NCI-H146 (cell line): Measurements from ENCODE around the gene S100A14.
A peak's percentile ranks its signal among the peaks of the same experiment; 100 is the strongest.

Experiments used
- DNase-seq: peaks from one replicate; lab custom pipeline; 2025; lab: John Stamatoyannopoulos, UW

Gene S100A14

DNA sequence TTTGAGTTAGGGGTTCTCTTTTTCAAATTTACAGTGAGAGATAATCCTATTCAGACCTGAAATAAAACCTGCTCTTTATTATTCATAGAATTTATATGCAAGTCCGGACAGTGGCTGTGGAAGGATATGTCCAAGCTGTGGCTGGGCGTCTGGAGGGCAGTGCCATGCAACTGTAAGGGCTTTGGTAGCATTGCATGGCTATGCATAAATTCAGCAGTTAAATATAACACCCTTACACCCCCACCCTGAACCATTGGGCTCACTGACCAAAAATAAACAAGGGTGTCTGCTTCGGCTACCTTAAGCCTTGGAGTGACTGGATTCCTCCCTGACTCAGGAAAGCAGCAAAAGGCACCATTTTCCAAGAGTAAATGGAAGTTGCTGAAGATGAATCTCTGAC is 23.2 kb upstream of the S100A14 start:
- DNase-seq, result no peak

DNA sequence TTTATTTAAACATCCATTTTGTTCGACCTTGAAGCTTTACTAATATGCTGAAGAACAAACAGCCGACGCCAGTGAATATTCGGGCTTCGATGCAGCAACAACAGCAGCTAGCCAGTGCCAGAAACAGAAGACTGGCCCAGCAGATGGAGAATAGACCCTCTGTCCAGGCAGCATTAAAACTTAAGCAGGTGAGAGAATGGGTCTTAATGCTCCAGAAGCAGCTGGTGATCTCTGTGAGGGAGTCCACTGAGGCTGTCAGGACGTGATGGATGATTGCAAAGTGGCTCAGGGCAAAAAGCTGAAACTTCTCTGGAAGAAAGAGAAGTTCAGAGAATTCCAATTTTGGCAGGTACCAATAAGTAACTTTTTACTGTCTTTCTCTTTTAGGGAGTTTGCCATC is 22.1 kb upstream of the S100A14 start:
- DNase-seq, result no peak

DNA sequence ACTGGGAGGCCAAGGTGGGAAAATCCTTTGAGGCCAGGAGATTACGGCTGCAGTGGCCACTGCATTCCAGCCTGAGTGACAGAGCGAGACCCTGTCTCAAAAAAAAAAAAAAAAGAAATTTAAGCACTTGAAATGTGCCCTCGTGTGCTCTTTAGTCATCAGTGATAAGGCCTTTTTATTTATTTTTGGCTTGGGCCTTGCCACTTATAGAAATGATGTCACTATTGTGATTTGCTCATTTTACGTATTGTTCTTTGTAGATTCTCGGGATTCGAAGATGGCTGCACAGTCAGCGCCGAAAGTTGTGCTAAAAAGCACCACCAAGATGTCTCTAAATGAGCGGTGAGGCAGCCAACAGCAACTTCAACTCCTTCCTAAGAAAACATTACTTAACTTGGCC is 20.2 kb upstream of the S100A14 start:
- no peak for DNase-seq

DNA sequence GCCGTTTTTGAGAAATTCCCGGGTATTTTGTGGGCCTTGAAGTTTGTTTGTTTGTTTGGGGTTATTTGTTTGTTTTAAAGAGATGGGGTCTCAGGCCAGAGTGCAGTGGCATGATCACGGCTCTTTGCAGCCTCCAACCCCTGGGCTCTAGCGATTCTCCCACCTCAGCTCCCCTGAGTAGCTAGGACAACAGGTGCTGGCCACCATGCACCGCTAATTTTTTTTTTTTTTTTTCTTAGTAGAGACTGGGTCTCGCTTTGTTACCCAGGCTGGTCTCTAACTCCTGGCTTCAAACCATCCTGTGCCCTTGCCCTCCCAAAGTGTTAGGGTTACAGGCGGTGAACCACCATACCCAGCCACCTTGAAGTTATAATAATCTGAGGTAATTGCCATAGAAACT is 19.7 kb upstream of the S100A14 start:
- DNase-seq, result no peak

DNA sequence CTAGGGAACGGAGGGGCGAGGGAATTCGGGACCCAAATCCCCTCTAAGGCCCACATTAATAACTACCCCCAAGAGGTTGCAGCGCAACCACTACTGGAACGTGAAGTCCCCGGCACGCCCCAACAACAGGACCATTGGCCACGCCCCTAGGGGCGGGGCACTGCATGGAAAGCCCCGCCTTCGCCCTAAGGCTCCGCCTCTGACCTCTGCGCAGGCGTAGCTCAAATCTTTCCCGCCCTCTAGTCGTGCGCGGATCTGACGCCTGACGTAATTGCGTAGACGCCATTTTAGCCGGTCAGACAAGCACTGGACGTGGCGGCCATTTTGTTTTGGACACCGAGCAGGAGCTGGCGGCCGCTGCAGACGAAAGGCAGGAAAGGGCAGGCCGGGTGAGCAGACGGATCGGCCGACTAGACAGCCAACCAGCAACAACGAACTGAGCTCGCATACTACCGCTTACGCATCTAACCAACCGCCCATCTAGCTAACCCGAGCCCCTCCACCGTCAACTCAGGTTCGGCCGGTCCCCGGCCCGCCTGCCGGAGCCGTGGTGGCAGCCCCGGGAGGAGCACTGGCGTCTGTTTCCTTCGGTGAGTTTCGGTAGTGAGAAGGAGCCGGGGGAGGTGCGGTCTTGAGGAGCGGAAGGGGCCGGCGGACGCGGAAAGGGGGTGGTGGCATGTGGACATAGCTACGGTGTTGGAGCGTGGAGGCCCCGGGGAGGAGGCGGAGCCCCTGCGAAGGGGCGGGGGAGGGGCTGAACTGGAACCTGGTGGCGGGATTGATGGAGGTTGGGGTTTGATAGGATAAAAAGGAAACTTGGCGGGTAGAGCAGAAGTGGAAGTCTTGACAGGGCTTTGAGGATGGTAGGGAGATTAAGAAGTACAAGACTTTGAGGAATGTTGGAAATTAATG is 17.9 kb upstream of the S100A14 start, which contains the start of gene CHTOP:
CHTOP (plus strand) TSS at position 313 of the 912 bp plus-strand sequence. CDS start 2,523 bp downstream, outside the sequence.
- DNase-seq, result peak; percentile 99

DNA sequence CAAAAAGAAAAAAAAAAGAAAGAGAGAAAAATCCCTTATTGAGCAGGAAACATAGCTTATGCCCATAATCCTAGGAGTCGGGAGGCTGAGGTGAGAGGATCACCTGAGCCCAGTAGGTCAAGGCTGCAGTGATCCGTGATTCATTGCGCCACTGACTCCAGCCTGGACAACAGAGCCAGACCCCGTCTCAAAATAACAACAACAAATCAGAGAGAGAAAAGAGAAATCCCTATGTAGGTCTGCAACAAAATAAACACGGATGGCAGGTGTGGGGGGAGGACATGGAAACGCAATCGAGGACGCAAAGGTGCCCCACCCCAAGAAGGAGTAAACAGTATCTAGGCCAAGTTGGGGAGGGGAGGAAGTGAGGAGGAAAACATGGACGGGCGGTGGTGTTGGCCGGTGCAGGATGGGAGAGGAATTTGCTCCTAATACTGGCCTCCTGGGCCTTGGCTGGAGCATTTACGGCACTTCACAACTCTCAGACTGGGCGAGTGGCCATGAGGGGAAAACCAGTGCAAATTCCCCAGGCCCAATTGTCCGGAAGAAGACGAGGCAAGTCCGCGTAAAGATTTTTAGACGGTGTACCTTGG is 17.1 kb upstream of the S100A14 start:
- DNase-seq, result peak; percentile 71

DNA sequence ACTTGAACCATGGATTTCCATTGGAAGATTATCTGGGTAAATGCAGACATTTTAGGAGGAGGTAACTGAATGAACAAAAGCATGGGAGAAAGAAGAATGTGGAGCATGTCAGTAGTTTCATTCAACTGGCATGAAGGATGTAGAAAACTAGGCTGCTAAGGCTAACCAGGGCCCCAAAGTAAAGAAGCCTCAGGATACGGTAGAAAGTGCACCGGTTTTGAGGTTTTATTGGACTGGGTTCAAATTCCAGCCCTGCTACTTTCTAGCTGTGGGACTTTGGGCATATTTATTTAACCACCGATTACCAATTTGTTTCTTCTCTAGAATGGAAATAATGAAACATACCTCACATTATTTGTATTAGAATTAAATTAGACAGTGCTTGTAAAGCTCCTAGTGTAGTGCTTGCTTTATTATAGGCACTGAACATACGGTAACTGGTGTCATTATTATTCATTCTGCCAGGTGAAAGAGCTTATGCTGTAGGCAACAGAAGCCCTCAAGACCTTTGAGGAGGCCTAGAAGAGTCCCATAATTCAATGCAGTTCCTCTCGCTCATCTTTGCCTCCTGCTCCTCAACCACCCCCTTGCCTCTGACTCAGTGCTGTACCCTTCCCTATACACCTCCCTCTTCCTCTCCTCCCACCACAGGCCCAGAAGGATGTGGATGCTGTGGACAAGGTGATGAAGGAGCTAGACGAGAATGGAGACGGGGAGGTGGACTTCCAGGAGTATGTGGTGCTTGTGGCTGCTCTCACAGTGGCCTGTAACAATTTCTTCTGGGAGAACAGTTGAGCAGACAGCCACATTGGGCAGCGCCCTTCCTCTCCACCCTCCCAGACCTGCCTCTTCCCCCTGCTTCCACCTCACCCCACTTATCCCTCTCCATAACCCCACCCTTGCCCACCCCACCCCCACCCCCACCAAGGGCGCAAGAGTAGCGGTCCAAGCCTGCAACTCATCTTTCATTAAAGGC is 15.2 kb upstream of the S100A14 start:
- DNase-seq, result no peak

DNA sequence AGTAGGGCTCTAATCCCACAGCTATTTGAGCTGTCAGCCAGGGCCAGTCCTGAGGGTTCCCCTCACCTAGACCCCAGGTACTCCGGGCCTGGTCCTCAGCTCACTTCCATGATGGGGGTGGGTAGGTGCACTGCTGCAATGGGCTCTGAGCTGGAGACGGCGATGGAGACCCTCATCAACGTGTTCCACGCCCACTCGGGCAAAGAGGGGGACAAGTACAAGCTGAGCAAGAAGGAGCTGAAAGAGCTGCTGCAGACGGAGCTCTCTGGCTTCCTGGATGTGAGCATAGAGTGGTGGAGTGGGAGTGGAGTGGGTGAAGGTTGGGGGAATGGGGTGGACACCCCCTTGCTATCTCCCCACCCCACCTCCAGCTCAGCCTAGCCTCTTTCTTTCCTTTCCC is 14.3 kb upstream of the S100A14 start:
- DNase-seq, result no peak

DNA sequence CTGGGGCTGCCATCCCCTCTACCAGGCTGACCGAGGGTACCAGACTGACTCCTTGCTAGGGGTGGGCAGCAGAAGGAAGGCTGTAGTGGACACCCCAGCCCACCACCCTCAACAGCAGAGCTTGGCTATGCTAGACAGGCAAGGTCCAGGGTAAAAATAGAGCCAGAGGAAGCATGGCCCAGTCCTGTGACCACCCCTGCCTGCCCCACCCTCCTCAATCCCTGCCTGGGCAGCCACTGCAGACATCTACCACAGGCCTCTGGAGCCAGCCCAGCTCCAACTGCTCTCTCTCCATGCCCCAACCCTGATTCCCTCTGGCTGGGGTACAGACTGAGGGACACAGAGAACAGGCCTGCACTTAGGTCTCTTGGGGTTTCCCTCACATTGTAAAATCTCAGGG is 13.8 kb upstream of the S100A14 start:
- DNase-seq, result no peak

DNA sequence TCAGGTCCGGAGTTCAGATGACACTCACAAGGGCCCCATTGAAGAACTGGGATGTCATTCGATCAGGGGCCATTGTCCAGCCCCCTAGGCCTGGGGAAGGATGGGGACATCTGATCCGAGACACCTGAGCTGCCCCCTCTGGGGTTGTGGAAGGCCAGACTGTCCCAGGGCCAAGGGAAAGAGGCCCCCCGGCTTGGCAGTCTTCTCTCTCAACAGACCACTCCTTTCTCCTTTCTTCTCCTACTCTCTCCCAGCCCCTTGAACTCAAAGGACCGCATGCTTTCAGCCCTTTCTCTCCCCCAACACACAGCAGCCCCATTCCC is 13.2 kb upstream of the S100A14 start:
- no peak for DNase-seq

DNA sequence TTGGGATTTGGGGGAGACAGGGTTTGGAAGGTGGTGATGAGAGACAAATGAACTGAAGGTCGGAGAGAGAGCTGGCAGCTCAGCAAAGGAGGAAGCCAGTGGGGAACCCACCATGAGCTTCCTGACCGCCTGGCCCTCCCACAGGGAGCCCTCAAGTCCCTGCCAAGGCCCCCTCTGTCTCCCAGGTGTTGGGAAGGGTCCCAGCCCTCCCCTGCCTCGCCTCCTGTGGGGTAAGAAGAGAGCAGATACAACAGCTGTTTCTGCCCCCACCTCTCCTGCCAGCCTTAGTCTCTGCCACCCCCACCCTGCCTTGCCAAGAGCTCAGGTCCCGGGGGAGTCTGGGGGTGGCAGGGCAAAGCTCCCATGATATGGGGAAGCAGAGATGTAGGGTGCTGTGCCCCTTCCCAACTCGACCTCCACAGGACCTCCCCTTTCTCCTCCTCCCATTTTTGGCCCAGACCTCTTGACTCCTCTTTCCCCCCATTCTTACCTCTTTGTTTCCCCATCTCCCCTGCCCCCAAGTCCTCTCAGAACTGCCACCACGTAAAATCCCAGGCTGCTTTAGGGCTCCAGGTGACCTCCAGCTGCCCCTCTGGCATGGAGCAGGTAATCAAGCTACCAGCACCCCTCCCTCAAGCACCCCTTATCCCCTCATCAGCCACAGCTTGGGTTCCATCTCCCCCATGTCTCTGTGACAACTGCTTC is 12.7 kb upstream of the S100A14 start:
- no peak for DNase-seq

DNA sequence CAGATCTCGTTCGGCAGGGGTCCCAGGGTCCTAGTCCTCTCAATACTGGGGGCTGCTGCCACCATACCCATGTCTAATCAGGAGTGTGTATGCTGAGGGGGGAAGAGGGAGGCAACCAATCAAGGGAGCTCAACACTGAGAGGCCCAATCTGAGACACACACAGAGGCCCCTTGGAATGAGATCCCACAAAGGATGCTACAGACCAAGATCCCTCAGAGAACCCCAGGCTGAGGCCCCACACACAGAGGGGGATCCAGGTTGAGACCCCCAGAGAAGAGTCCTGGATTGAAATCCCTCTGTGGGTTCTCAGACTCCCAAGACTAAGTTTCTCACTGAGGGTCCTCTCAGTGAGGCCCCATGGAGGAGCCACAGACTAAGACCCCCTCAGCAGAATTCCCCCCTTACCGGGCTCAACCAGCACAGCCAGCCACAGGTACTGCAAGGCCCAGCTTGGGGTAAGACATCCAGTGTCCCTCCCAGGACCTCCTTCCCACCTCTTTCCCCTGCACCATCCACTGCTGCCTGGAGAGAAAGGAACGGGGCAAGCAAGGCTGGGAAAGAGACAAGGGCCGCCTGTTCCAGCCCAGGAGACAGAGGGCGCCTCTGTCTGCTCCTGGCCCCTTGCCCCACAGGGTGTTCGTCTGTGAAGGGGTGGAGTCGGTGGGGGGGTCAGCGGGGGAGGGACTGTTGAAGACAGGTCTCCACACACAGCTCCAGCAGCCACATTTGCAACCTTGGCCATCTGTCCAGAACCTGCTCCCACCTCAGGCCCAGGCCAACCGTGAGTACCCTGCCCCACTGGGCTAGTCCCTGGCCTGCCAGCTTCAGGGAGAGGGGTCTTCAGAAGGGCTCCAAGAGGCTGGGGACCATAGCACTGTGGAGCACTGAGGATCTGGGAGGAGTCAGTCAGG is 11.8 kb upstream of the S100A14 start, which contains the start of gene S100A1:
S100A1 (plus strand) TSS at position 720 of the 912 bp plus-strand sequence. CDS start 2,088 bp downstream, outside the sequence.
- no peak for DNase-seq

DNA sequence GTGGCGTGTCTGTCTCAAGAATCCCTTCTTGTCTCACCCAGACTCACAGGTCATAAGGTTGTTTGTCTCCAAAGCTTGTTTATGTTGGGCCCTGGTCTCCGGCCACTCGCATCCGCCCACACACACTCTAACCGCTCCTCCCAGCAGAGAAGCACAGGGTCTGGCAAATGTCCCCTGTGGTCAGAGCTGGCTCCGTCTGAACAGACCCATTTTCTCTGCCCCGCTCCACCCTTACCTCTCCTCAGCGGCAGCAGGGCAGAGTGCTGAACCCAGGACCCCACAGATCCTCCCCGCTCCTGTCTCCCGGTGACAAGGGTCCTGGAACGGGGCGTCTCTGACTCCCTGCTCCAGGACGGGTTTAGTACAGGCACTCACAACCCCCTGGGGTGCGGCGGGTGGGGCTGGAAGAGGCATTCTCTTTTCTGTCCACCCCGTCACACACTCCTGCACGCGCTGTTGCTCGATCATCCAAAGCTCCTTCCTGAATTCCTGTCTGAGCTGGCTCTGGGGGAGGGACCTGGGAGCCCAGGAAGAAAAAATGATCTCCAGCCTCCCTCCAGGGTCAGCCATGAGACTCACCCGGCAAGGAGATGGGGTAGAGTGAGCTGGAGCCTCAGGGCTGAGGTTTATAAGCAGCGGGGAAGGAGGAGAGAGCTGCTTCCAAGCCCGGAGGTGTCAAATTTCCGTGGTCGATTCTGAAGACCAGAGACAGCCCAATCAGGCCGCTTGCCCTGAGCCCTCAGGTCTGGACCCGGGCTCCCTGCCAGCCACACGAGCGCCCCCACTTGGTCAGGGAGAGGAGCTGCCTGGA is 11.0 kb upstream of the S100A14 start, which contains the start of gene S100A13:
S100A13 (minus strand) TSS at position 602 of the 811 bp plus-strand sequence. CDS start 1,033 bp downstream, outside the sequence.
- DNase-seq, result peak; percentile 94

DNA sequence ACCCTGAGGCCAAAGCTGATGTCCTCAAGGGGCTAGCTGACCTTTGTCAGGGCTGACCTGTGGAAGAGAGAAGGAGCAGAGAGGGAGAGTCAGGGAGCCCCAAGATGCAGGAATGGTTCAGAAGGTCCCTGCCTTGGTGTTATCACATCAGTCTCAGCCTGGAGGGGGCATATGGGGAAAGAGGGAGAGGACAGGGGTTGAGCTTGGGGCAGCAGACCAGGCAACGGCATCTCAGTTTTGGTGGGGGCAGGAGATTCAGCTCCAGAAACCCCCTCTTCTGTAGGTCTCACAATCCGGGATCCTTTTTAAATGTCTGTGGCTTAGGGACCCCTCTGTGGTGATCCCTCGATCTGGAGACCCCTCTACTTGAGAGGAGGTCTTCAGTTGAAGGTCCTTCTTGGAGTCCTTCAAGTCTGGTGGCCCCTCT is 10.4 kb upstream of the S100A14 start:
- no peak for DNase-seq

DNA sequence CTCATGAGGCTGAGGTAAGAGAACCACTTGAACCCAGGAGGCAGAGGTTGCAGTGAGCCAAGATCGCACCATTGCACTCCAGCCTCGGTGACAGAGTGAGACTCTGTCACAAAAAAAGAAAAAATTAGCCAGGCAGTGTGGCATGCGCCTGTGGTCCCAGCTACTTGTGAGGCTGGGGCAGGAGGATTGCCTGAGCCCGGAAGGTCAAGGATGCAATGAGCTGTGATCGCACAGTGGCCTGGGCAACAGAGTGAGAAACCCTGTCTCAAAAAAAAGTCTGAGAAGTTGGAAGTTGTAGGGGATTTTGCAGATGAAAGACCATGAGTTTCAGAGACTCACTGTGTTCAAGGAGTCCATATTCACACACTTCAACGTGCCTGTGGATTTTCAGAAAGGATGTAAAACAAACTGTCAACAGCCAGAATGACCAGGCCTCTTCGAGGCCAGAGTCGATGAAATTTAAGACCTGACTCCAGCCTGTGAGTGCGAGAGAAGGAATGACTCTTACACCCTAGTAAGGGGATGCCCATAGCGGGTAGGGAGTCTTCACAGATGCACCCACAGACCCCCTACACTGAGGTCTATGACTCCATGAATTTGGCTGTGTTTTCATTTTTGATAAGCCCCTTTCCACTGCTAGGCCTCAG is 9.0 kb upstream of the S100A14 start:
- DNase-seq, result no peak

DNA sequence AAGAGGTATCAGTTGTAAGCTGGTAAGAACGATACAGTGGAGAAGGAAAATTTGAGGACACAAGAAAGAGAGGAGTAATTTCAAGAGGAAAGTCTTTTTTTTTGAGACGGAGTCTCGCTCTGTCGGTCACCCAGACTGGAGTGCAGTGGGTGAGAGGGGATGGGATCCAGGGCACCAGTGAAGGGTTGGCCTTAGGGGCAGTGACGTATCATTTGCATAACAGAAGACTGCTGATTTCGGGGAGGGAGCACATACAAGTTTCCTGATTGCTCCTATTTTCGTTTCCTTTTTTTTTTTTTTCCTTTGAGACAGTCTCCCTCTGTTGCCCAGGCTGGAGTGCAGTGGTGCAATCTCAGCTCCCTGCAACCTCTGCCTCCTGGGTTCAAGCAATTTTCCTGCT is 7.0 kb upstream of the S100A14 start:
- no peak for DNase-seq

DNA sequence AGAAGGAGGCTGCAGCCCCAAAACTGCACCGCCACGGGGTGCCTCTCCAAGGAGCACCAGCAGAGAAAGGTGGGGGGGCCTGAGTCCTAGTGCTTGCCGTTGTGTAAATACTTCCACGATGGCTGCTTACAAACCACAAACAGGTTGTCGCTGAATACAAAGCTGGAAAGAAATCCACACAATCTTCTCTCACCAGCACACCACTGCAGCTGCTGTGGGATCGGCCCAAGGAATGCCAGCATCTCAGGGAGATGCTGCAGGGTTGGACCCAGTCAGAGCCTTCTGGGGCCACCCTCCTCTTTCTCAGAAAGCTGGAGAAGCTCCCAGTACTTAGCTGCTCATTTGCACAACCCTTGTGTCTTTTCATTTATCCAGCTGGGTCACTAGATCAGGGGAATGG is 3.0 kb upstream of the S100A14 start:
- no peak for DNase-seq

DNA sequence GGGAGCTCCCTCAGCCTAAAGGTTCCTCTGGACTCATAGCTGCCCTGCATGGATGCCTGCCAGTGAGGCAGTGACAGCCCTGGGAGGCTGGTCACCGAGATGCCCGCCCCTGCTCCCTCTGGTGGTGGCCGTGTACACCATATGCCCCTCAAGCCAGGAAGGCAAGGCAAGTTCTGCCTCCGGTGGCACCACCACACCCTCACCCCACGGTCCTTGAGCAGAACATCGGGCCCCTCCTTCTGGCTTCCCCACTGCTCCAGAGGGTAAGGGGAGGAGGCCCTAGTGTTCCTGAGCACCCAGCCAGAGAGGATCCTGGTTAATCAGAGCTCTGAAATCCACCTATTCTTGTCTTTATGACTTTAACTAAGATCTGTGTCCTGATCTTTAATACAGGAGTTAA is 1.5 kb upstream of the S100A14 start:
- no peak for DNase-seq

DNA sequence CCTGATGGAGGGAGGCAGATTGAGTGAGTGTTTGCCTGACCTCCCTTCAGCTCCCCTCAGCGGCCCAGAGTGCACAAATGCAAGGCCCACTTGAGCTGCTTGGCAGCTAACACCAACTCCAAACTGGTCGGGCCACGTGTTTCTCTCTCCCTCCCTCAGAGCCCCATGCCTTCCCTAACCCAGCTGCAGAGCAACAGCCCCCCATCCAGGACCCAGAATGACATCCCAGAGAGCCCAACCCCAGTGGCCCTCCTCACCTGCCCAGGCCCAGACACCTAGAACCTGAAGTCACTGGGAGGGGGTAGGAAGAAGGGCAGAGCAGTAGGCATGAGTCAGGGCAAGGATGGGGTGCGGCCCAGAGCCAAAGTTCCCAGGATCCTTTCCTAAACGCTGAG is 789 bp upstream of the S100A14 start:
- DNase-seq, result no peak
